ENCODE measurements around the gene OGT. TPM values are rescaled to one million over a fixed set of nuclear protein-coding genes. Genes with fewer than 3 reads are reported as not detected.

The OGT gene
- total RNA-seq, 1 experiment from 2014 or later: 143 TPM

- ATAC-seq (no peak), DNase-seq (ENCODE audit: low read depth, low spot score) (no peak)
- H3K9ac ChIP-seq (ENCODE audit: low read length): no peak within 1 kb of the TSS
- peaks cover 2 to 11% of the 10 kb centered on the region in 2 experiments for H3K36me3 ChIP-seq (ENCODE audit: control insufficient read depth in 1 of 2, insufficient read depth in 2 of 2, low read length in 2 of 2)
- no peaks in the 10 kb centered on the region for H3K9me2 ChIP-seq (ENCODE audit: insufficient read depth)
- no peaks in the 10 kb centered on the region for H3K79me2 ChIP-seq (ENCODE audit: insufficient read depth, low read length)
- H3K27ac ChIP-seq (ENCODE audit: low read depth, low read length): no peak within 1 kb of the TSS
- BruUV-seq (replicated peaks): no TSS peak
- no peak within 1 kb of the TSS for H3K4me2 ChIP-seq (ENCODE audit: low read length)
- intact Hi-C loops (cut with micrococcal nuclease): no loop called here
- H4K20me1 ChIP-seq (ENCODE audit: insufficient read depth): no peaks in the 10 kb centered on the region
- ChIA-PET RAD21 (ENCODE audit: low non-redundant PET in 1 of 2, low total read pairs in 2 of 2, uncharacterized antibody in 2 of 2, unreplicated experiment in 2 of 2) (no interaction called here), POLR2A (no interaction called here), CTCF (no interaction called here)
- no peak within 1 kb of the TSS for H3K4me3 ChIP-seq (replicated peaks in 1 of 2; ENCODE audit: low read depth in 1 of 2, low read length in 2 of 2)
- H3K27me3 ChIP-seq (ENCODE audit: insufficient read depth, low read length): no peaks in the 10 kb centered on the region
- TF ChIP-seq CBX3 (IDR thresholded peaks at IDR 0.05; ENCODE audit: low read depth) (no peak), EZH2 (IDR thresholded peaks at IDR 0.05) (no peak), ZBTB33 (IDR thresholded peaks at IDR 0.05; ENCODE audit: extremely low read depth, insufficient replicate concordance, low read length) (no peak), ELF1 (IDR thresholded peaks at IDR 0.05; ENCODE audit: borderline replicate concordance, low read depth) (no peak), YY1 (IDR thresholded peaks at IDR 0.05; ENCODE audit: extremely low read depth, insufficient replicate concordance, low read depth, low read length) (no peak), JUND (IDR thresholded peaks at IDR 0.05) (no peak), SRF (IDR thresholded peaks at IDR 0.05; ENCODE audit: low read depth) (no peak), FOSL1 (IDR thresholded peaks at IDR 0.05; ENCODE audit: low read depth) (no peak), ATF3 (IDR thresholded peaks at IDR 0.05) (no peak), POLR2A (IDR thresholded peaks at IDR 0.05; ENCODE audit: borderline replicate concordance, extremely low read depth, insufficient read depth, insufficient read length) (no peak), EZH2phosphoT487 (IDR thresholded peaks at IDR 0.05; ENCODE audit: borderline replicate concordance) (no peak), CEBPB (IDR thresholded peaks at IDR 0.05; ENCODE audit: low read depth) (no peak), RAD21 (IDR thresholded peaks at IDR 0.05; ENCODE audit: low read depth) (no peak), CTCF (IDR thresholded peaks at IDR 0.05 in 2 of 3, conservative IDR thresholded peaks at IDR 0.05 in 1 of 3; ENCODE audit: borderline replicate concordance in 1 of 3, insufficient read depth in 1 of 3, low read depth in 2 of 3, low read length in 2 of 3) (no peak), TCF7L2 (IDR thresholded peaks at IDR 0.05; ENCODE audit: borderline replicate concordance, extremely low read depth, insufficient read depth, insufficient read length) (no peak)
- no peaks in the 10 kb centered on the region for H3K4me1 ChIP-seq (ENCODE audit: control insufficient read depth in 1 of 2, insufficient read depth in 2 of 2, low read length in 2 of 2)
- H2AFZ ChIP-seq (ENCODE audit: low read depth, low read length, poor library complexity, severe bottlenecking): no peak within 1 kb of the TSS
- H3K9me3 ChIP-seq (ENCODE audit: control insufficient read depth in 1 of 2, insufficient read depth in 1 of 2, low read depth in 1 of 2, low read length in 2 of 2): no peaks in the 10 kb centered on the region
Observed at GRCh38 chrX:71578253-71579135, 45.6 kb downstream of the OGT start, which contains the start of gene GCNA. Gene GCNA (plus strand): TSS chrX:71578437. CDS start chrX:71580822, 2,385 bp downstream.

Data from HCT116 (cell line).